CD4-positive, alpha-beta T cell treated with Interleukin-6 at 100 ng/mL for 8 hours (primary cell): ENCODE measurements around the gene GRAPL.
"Not testable (repeated sequence)": the region's sequence is repeated elsewhere in the genome, so short reads cannot be mapped to it uniquely, and the experiment has no call there.

Experiments
- DNase-seq: peaks from one replicate; pipeline ENCODE4 v3.0.0-alpha.2; 2020; ENCODE audit warnings: mixed read lengths, low spot score

The GRAPL gene

DNA sequence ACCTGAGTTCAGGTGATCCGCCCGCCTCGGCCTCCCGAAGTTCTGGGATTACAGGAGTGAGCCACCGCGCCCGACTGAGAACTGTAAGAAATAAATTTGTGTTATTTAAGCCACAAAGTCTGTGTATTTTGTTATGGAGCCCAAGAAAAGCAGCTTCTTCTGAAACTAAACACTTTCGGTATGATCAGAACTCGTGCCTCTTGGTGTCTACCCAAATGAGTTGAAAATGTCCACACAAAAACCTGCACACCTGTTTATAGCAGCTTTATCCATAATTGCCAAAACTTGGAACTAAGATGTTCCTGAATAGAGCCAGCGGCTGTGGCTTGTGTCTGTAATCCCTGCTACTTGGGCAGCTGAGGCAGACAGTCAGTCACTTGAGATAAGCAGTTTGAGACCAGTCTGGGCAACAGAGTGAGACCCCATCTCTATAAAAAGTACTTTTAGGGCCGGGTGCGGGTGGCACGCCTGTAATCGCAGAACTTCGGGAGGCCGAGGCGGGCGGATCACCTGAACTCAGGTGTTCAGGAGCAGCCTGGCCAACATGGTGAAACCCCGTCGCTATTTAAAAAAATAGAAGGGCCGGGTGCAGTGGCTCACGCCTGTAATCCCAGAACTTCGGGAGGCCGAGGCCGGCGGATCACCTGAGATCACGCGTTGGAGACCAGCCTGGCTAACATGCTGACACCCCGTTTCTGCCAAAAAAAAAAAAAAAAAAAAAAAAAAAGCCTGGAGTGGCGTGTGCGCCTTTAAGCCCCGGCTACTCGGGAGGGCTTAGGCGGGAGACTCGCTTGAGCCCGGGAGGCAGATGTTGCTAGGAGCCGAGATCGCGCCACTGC is 61.7 kb downstream of the GRAPL start:
- not testable (repeated sequence) for DNase-seq

DNA sequence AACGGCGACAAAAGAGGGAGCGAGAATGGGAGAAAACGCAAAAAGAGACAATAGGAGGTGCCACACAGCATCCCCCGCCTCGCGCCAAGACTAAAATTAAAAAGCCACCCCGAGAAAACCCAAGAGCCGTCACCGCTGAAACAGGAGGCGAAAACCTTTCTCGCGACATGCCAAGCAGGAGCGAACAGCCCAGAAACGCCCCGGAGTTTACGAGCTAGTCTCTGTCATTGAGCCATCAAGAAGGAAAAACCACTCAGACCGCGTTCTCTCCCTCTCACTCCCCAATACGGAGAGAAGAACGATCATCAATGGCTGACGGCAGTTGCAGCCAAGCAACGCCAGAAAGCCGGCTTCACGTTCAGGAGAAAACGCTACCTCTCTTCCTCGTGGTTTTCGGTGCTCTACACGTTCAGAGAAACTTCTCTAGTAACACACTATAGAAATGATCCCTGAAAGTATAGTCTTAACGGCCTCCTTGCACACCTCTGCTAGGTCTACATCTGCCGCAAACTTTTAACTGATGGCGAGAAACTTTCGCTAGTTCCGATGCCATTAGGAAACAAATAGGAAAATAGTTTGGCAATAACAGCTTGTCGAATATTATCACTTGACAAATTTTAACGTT is 62.5 kb downstream of the GRAPL start:
- not testable (repeated sequence) for DNase-seq

DNA sequence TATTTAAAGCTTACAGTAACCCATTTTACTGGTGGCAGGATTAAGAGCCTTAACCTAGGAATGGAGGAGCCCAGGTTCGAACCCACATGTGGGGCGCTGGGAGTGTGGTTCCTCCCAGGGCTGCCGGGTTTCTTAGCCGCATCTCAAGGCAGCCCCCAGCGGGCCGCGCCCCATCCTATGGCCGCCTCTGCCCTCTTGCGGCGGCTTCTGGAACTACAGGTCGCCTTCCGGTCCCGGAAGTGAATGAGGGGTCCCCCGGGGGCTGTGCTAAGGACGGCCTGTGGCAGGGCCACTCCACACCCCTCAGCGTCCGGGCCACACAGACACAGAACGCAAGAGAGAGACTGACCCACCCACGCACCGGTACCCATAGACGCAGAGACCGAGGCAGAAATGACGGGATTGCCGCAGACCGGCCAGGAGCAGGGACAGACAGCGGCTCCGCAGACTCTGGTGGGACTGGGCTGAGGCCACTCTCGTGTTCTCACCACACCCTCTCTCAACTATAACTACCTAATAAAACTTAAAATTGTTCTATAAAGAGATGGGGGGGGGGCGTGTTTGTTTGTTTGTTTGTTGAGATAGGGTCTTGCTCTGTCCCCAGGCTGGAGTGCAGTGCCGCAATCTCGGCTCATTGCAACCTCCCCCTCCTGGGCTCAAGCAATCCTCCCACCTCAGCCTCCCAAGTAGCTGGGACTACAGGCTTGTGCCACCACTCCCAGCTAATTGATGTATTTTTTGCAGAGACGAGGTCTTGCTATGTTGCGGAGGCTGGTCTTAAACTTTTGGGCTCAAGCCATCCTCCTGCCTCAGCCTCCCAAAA is 69.2 kb downstream of the GRAPL start:
- DNase-seq, result not testable (repeated sequence)

DNA sequence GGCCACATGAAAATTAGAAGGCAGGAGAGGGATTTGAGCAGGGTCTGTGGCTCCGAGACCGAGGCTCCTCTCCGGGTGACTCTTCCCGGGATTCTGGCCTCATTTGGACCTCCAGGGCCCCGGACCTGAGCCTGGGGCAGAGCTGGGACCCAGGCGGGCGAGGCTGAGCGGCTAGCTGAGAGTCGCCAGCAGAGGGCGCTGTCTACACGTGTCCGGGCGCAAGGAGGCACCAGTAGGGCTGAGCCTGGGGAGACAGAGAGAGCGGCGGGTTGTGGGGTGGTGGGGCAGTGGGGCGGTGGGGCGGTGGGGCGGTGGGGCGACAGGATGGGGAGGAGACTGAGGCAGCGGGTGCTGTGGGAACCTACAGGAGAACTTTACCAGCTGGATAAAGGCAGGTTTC is 75.1 kb downstream of the GRAPL start:
- DNase-seq, result not testable (repeated sequence)

DNA sequence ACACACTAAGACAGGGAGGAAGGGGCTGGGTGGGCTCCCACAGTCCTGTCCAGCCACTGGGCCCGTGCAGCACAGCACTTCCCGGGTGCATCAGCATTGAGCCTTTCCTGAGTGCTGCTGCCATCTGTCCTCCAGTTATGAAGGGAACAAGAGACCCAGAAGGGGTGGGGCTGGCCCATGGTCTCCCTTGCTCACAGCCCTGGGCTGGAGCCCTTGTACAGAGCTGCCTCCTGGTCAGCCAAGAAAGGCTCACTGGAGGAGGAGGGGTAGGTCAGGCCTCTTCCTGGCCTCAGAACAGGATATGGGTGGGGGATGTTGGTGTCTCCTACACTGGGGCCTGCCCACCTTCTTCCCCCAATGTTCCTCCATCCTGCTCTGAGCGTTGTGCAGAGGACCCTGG is 76.0 kb downstream of the GRAPL start:
- DNase-seq, result not testable (repeated sequence)
